SK-N-MC (cell line): ENCODE results near the gene ZKSCAN3.

Source experiments
- EZH2 ChIP-seq: fragments of 200-600 bp; sonication (generic); IDR thresholded peaks from one replicate; pipeline ENCODE4 v1.6.1; 2017; ENCODE audit warnings: antibody characterized with exemption
- POLR2AphosphoS5 ChIP-seq: IDR thresholded peaks from 2 replicates; pipeline ENCODE4 v1.6.1; 2012; ENCODE audit warnings: mild to moderate bottlenecking, low read depth, low read length, borderline replicate concordance

DNA sequence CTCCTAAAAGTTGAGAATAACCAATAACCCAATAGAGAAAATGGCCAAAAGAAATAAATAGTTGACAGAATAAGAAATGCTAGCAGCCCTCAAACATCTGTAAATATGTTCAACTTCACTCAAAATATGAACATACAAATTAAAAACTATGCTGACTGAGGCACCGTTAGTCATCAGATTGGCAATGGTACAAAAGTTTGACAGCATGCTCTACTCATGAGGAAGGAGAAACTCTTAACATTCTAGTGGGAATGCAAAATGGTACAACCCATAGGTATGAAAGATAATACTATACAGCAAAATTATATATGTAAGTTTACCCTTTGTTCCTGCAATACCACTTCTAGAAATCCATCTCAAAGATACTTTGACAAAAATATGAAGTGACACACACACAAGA lies 51.4 kb downstream of the ZKSCAN3 start:
- no peak for TF ChIP-seq POLR2AphosphoS5
- no peak for TF ChIP-seq EZH2
